HEK293 (cell line): ENCODE measurements around the gene SUSD3.

Experiments
- CTCF ChIP-seq: fragments of 450-650 bp; formaldehyde crosslinking; IDR thresholded peaks from 2 replicates; pipeline ENCODE4 v1.5.1; 2016; ENCODE audit warnings: missing biosample characterization, missing genetic modification characterization
- KLF16 ChIP-seq: fragments of 450-650 bp; formaldehyde crosslinking; IDR thresholded peaks from 2 replicates; pipeline ENCODE4 v1.5.1; 2017; ENCODE audit warnings: missing biosample characterization, missing genetic modification characterization
- OSR2 ChIP-seq: fragments of 450-650 bp; formaldehyde crosslinking; IDR thresholded peaks from 2 replicates; pipeline ENCODE4 v1.5.1; 2016; ENCODE audit warnings: missing biosample characterization, missing genetic modification characterization
- PRDM1 ChIP-seq: fragments of 450-650 bp; formaldehyde crosslinking; IDR thresholded peaks from 2 replicates; pipeline ENCODE4; 2016; ENCODE audit warnings: missing biosample characterization, missing genetic modification characterization
- ZEB2 ChIP-seq: fragments of 450-650 bp; formaldehyde crosslinking; IDR thresholded peaks from 2 replicates; pipeline ENCODE4 v1.5.1; 2016; ENCODE audit warnings: missing biosample characterization, missing genetic modification characterization
- ZNF114 ChIP-seq: fragments of 450-650 bp; formaldehyde crosslinking; IDR thresholded peaks from 2 replicates; pipeline ENCODE4 v1.5.0; 2017; ENCODE audit warnings: missing biosample characterization, missing genetic modification characterization
- ZNF747 ChIP-seq: fragments of 450-650 bp; formaldehyde crosslinking; IDR thresholded peaks from 2 replicates; pipeline ENCODE4 v1.5.1; 2016; ENCODE audit warnings: missing biosample characterization, missing genetic modification characterization

- no peak for TF ChIP-seq ZNF114 (tag by site-specific recombination)
- no peak for TF ChIP-seq PRDM1
- no peak for TF ChIP-seq ZEB2
- no peak for TF ChIP-seq KLF16 (tag by site-specific recombination)
- no peak for TF ChIP-seq CTCF (tag by site-specific recombination)
- TF ChIP-seq OSR2 (tag by site-specific recombination), result no peak
- TF ChIP-seq ZNF747 (tag by site-specific recombination), result no peak
Measured at GRCh38 chr9:93053781-93054331, 4.6 kb upstream of the SUSD3 start.
